ENCODE results near the gene GIMAP7.
"Not testable (repeated sequence)": the region's sequence is repeated elsewhere in the genome, so short reads cannot be mapped to it uniquely, and the experiment has no call there.

DNA sequence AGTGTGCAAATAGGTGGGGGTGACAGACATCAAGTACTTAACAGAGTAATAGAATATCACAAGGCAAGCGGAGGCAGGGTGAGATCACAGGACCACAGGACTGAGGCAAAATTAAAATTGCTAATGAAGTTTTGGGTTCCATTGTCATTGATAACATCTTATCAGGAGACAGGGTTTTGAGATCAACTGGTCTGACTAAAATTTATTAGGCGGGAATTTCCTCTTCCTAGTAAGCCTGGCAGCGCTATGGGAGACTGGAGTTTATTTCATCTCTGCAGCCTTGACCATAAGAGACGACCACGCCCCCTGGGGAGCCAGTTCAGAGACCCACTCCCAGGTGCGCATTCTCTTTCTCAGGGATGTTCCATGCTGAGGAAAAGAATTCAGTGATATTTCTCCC is 8.3 kb downstream of the GIMAP7 start:
- not testable (repeated sequence) for TF ChIP-seq POLR2A, CTCF (IDR thresholded peaks at IDR 0.05)

Measured in body of pancreas (tissue), 4 donors.